Measurements from ENCODE around the gene HADH.
"Not testable (repeated sequence)": the region's sequence is repeated elsewhere in the genome, so short reads cannot be mapped to it uniquely, and the experiment has no call there.

Gene HADH

DNA sequence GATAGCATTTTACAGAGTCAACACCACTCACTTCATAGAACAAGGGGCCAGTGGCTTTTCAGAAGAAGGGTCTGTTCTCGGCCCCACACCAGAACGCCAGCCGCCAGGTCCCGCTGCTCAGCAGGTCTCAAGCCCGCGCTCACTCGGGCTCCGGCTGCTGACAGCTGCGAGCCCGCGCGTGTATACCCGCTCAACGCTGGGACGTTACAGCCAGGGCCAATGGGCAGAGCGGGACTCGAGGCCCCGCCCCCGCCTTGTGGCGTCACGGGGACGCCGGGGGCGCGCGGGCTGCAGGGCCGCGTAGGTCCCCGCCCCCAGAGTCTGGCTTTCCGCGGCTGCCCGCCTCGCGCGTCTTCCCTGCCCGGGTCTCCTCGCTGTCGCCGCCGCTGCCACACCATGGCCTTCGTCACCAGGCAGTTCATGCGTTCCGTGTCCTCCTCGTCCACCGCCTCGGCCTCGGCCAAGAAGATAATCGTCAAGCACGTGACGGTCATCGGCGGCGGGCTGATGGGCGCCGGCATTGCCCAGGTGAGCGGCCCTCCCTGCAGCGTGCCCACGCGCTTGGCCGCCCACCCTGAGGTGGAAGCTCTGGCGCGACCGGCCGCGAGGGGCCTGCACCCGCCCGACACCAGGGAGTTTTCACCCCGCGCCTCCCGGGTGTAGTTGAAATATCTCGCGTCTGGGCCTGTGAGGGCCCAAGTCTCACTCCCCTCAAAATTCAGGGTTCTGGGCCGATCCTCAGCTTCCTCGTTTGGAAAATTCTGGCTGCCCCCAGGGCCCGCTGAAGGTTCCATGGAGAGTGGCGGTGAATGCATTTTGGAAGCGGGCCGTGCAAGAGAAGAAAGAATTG lies at the start of gene HADH:
HADH (plus strand) TSS at position 353 of the 850 bp plus-strand sequence; CDS start at position 397, 44 bp downstream.
- peak; percentile 37 for DNase-seq

DNA sequence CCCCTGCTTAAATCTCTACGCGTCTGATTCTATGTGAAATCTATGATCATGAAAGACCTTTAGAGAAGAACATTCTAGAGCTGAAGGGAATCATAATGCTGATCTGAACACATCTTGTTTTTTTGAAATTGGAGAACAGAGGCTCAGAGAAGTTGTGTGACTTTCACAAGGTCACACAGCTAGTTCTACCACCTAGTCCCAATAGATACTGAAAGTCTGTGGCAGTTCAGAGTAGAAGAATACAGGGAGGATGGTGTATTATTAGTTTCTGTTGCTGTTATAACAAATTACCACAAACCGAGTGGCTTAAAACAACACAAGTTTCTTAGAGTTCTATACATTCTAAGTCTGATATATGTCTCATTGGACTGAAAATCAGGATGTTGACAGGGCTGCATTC lies 43.9 kb upstream of the HADH start:
- DNase-seq: no peak

GRCh38 chr4:107950746-107951540 lies 38.7 kb upstream of the HADH start:
- no peak for DNase-seq

DNA sequence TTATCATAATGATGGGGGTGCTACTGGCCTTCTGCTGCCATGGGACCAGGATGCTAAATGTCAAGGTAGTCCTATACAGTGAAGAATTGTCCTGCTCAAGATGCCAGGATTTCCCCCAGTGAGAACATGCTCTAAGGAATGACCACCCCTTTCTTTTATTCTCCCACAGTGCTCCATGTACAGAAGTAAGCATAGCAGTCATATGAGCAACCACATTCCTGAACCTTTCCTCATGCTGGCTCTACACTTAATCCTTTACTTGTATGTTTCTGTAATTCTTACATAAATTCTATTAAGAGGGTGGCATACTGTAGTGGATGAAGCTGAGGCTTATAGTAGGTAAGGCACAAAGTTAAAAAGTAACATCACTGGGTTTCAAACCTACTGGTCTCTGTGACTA lies 38.1 kb upstream of the HADH start:
- no peak for DNase-seq

- no peak for DNase-seq
Observed at GRCh38 chr4:107956011-107956410, 33.7 kb upstream of the HADH start.

GRCh38 chr4:107966903-107967302 lies 22.8 kb upstream of the HADH start:
- no peak for DNase-seq

GRCh38 chr4:107967519-107967918 lies 22.2 kb upstream of the HADH start:
- DNase-seq: not testable (repeated sequence)

DNA sequence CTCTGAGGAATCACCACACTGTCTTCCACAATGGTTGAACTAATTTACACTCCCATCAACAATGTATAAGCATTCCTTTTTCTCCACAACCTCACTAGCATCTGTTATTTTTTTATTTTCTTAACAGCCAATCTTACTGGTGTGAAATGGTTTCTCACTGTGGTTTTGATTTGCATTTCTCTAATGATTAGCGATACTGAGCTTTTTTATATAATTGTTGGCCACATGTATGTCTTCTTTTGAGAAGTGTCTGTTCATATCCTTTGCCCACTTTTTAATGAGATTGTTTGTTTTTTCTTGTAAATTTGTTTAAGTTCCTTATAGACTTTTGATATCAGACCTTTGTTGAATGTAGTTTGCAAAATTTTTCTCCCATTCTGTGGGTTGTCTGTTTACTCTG lies 21.8 kb upstream of the HADH start:
- not testable (repeated sequence) for DNase-seq

DNA sequence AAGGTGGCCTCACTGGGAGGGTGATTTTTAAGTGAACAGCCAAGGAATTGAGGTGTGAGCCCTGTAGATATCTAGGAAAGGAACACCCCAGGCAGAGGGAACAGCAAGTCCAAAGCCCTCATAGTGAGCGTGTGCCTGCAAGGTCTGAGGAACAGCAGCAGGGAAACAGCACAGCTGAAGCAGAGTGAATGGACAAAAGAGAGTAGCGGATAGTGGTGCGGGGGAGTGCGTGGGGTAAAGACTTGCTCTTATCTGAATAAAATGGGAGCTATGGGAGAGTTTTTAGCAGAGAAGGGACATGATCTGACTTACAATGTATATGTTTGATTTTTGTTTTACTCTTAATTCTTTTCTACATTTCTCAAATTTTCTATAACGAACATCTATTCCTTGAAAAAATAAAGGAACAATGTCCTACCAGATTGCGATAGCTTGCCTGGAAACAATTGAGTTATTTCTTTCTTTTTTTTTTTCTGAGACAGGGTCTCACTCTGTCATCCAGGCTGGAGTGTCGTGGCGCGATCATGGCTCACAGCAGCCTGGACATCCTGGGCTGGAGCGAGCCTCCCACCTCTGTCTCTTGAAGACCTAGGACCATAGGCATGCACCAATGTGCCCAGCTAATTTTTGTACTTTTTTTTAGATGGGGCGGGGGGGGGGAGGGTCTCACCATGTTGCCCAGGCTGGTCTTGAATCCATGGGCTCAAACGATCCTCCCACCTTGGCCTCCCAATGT lies 19.5 kb upstream of the HADH start:
- no peak for DNase-seq

GRCh38 chr4:107972605-107973004 lies 17.1 kb upstream of the HADH start:
- no peak for DNase-seq

DNA sequence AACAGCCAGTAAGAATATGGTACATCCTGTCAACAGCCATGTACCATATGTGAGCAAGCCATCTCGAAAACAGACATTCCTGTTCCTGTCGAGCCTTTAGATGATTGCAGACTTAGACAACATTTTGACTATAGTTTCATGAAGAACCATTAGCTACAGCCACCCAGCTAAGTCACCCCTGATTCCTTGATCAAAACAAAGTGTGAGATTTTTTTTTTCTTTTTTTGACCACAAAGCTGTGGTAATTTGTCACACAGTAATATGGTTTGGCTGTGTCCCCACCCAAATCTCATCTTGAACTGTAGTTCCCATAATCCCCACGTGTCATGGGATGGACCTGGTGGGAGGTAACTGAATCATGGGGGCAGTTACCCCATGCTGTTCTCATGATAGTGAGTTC lies 15.2 kb upstream of the HADH start:
- no peak for DNase-seq

- no peak for DNase-seq
Observed at GRCh38 chr4:107977482-107977881, 12.2 kb upstream of the HADH start.

- no peak for DNase-seq
Observed at GRCh38 chr4:107977966-107978705, 11.6 kb upstream of the HADH start.

GRCh38 chr4:107978716-107979451 lies 10.8 kb upstream of the HADH start:
- no peak for DNase-seq

- no peak for DNase-seq
Observed at GRCh38 chr4:107987916-107988762, 1.6 kb upstream of the HADH start.

GRCh38 chr4:107988763-107989035 lies 990 bp upstream of the HADH start:
- DNase-seq: no peak

DNA sequence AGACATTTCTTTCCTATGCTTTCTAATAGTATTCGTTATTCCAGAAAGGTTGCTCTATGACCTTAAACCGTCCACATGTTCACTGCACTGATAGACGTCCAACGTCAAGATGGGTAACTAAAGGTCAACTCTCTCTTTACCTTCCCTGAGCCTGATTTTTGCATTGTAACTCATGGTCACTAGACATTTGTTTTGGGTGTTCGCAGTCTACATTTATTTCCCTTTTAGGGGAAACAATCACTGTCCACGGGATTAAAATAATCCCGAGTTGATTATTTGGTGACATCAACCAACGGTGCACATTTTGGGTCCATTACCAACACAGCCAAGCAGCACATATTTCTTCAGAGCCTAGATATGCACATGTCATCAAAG lies 540 bp upstream of the HADH start:
- no peak for DNase-seq

DNA sequence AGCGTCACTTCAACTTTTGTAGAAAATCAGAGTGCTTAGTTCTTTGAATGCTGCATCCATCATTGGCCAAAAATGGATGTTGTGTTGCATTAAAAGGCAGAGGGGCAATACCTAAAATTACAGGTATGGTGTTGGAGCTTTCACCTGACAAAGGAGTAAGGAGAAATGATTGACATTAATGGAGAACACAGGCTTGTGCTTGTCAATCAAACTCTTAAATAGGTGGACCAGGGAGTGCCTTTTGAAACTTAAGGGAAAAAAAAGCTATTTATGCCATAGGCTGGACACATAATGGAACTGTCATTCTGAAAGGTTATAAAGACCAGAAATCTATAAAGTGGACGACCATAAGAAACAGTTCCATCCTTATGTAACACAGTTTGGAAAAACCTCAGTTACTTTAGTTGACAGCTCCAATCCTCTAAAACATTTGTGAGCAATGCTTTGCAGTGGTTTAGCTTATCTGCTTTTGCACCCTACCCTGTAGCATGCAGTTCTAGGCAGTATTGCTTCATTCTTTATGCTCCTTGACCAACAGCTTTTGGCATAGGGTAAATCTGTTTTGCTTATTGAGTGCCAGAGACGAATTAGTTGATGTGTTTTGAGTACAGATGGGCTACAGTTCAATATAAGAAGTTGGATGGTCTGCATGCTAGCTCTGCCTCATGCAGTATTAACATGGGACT lies 2.4 kb downstream of the HADH start:
- no peak for DNase-seq

GRCh38 chr4:107993969-107994368 lies 4.3 kb downstream of the HADH start:
- no peak for DNase-seq

DNA sequence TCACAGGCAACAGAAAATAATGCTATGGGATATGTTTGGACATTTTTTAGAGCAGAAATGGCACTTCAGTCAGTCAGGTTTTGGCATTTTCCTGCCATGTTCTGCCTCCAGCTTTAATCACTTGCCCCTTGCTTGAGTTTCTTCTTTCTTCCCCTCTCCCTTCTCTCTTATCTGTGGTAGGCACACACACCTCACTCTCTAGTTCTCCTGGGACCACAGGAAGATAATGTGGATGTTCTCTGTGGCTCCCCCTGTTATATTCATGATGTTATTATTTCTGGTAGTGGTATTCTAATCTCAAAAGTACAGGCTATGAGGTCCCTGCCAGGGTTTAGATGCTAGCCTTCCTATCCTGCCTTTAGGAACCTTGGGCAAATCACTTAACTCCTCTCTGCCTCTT lies 5.2 kb downstream of the HADH start:
- DNase-seq: no peak
